Thoracic aorta endothelial cell (primary cell): ENCODE results near the gene INTS2. TPM values are rescaled to one million over a fixed set of nuclear protein-coding genes. Genes with fewer than 3 reads are reported as not detected.

Experiments used
- small RNA-seq: library from RNA; depleted of rRNA; stranded (forward); fragments of <200 nt; gene quantifications from one replicate; pipeline ENCODE3, GENCODE V24; 2012
- total RNA-seq: library from RNA; depleted of rRNA; stranded (reverse); fragments of >200 nt; gene quantifications from 2 replicates; pipeline ENCODE4 v1.2.3, GENCODE V29; 2012

Gene INTS2
- 21.7 and 31.1 TPM in 2 replicates for total RNA-seq

GRCh38 chr17:61927208-61928100, at the start of gene INTS2:
Gene INTS2, minus strand, starts transcription at chr17:61927982. Its CDS starts 1,338 bp downstream, at chr17:61926644.

GRCh38 chr17:61862975-61863800, 64.6 kb downstream of the INTS2 start, which contains the start of gene BRIP1:
Gene BRIP1, minus strand, starts transcription at chr17:61863528. Its CDS starts 1,989 bp downstream, at chr17:61861539.

Small RNAs within 50 kb of the gene (small RNA-seq; reads per million reads assigned to genes)
- gene RF00019, result not detected

Other genes with a start within 250 kb of the INTS2 start
- gene BRIP1, start 64.5 kb downstream of the INTS2 start, total RNA-seq, result 17.3 and 20.7 TPM in 2 replicates
- gene MED13, start 137.3 kb upstream of the INTS2 start, total RNA-seq, result 80.9 and 82.2 TPM in 2 replicates